ENCODE data around the gene TUBG1.
"Not testable (repeated sequence)": the region's sequence is repeated elsewhere in the genome, so short reads cannot be mapped to it uniquely, and the experiment has no call there.

TUBG1 gene

DNA sequence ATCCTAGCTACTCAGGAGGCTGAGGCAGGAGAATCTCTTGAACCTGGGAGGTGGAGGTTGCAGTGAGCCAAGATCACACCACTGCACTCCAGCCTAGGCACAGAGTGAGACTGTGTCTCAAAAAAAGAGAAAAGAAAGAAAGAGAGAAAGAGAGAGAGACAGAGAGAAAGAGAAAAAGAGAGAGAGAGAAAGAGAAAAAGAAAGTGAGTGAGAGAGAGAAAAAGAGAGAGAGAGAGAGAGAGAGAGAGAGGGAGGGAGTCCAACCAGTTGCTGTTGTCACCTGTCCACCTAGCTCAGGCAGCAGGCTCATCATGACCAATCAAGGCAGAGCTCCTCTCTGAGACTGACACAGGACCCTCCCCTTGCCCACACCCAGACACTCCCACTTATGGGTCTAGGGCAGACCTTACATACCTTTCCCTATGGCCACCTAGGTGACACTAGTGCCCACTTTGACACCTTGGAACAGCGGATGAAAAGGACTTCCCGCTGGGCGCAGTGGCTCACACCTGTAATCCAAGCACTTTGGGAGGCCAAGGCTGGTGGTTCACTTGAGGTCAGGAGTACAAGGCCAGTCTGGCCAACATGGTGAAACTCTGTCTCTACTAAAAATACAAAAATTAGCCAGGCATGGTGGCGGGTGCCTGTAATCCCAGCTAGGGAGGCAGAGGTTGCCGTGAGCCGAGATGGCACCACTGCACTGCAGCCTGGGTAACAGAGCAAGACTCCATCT lies 17.7 kb downstream of the TUBG1 start:
- DNase-seq: not testable (repeated sequence)

DNA sequence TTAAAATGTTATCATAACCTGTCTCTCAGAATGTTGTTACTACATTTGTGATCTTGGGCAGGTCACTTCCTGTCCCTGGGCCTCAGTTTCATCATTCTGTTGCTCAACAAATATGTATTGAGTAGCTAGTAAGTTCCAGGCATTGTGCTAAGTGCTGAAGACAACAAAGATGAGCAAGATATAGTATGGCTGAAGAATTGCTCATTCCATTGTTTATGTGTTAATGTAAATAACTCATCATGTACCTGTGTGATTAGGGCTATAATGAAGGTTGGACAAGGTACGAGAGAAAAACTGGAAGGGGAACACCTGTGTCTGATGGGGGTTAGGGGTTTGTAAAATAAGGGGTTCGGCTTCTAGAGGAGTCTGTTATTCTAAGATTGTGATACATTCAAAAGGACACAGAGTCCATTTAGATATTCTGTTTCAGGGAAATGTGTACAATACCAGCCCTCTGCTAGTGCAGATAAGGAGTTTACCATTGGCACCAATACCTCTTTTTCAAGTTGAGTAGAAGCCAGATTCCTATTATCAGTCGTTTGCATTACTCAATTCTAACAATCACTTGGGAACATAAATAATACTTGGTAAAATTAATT lies 20.0 kb downstream of the TUBG1 start:
- DNase-seq: no peak

- DNase-seq: no peak
Measured at GRCh38 chr17:42632949-42633444, 23.5 kb downstream of the TUBG1 start.

DNA sequence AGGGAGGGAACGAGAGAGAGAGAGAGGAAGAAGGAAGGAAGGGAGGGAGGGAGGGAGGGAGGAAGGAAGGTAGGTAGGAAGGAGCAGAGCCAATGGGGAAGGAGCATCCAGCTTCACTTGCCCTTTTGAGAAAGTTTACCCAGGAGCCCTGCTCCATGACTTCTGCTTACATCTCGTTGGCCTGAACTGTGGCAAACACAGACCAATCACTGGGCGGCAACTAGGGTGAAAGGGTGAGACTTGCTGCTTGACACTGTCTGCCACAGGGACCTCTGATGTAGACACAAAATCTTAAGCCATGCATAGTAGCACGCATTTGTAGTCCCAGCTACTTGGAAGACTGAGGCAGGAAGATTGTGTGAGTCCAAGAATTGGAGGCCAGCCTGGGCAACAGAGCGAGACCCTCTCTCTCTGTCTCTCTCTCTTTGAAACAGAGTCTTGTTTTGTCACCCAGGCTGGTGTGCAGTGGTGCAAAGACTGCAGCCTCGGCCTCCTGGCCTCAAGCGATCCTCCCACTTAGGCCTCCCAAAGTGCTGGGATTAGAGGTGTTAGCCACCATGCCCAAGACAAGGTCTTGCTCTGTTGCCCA lies 30.1 kb downstream of the TUBG1 start:
- DNase-seq: no peak

DNA sequence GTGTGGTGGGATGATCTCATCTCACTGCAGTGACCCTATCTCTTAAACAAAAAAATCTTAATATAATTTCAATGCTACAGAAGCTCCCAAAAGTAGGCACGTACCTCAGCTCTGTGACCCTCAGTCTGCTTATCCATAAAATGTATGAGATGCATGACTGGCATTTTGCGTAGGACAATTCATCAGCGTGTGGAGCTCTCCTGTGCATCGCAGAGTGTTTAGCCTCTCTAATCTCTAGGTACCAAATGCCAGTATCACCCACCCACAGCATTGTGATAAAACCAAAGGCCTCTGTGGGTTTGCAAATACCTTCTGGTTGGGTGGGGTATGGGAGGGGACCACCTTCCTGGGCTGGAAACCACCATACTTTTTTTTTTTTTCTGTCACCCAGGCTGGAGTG lies 30.6 kb downstream of the TUBG1 start:
- DNase-seq: no peak

DNA sequence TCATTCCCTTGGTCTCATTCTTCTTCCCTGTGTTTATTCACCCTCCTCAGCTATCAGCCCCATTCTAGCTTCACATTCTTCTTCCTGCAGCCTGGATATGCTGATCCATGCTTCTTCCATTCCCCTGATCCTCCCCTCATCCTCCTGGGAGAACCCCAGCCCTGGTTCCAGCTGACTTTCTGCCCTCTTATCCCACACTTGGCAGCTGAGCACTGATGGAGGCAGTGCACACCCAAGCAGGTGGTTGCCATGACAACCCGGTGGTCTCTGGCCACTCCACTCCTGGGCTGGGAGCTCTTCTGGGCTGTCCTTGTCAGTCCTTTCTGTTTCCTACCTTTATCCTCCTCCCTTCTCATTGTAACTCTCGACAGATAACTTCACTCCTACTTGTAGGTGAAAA lies 32.9 kb downstream of the TUBG1 start:
- DNase-seq: no peak

GRCh38 chr17:42647778-42648177 lies 38.3 kb downstream of the TUBG1 start:
- no peak for DNase-seq

GRCh38 chr17:42651392-42651791 lies 41.9 kb downstream of the TUBG1 start:
- DNase-seq: no peak

- DNase-seq: no peak
Measured at GRCh38 chr17:42653179-42654124, 44.0 kb downstream of the TUBG1 start.

GRCh38 chr17:42655528-42655927 lies 46.0 kb downstream of the TUBG1 start:
- no peak for DNase-seq

- no peak for DNase-seq
Measured at GRCh38 chr17:42657824-42658588, 48.5 kb downstream of the TUBG1 start.

- DNase-seq: peak; percentile 78
Measured at GRCh38 chr17:42659079-42659931, 49.8 kb downstream of the TUBG1 start, which contains the start of gene TUBG2. TUBG2 (plus strand) TSS chr17:42659284; CDS start chr17:42659504, 220 bp downstream.

- DNase-seq: not testable (repeated sequence)
Measured at GRCh38 chr17:42659932-42660274, 50.4 kb downstream of the TUBG1 start.

GRCh38 chr17:42660692-42661345 lies 51.3 kb downstream of the TUBG1 start:
- DNase-seq: no peak

Measured in NCI-H1417 treated with DMSO at 0.1 percent for 48 hours (cell line).